Breast epithelium (tissue), 3 donors: ENCODE data around the gene SLC2A10.

Experiments used
- POLR2A ChIP-seq: fragments of 450-650 bp; IDR thresholded peaks from one replicate; pipeline ENCODE4 v1.6.1; 2016; ENCODE audit warnings: antibody characterized with exemption, mild to moderate bottlenecking, moderate library complexity
- POLR2AphosphoS5 ChIP-seq, 3 donors: sonication (generic); formaldehyde crosslinking; IDR thresholded peaks; one replicate each; pipeline ENCODE4 v1.6.1; 2017; ENCODE audit warnings: antibody characterized with exemption in 3 of 3
- TF ChIP-seq, protein P1 (sequence below), 3 donors: fragments of 450-650 bp; IDR thresholded peaks; one replicate each; pipeline ENCODE4 v1.5.1; 2016 to 2017; ENCODE audit warnings: antibody characterized with exemption in 3 of 3, mild to moderate bottlenecking in 3 of 3, moderate library complexity in 3 of 3

GRCh38 chr20:46696791-46697279 is 12.6 kb upstream of the SLC2A10 start:
- TF ChIP-seq, protein P1, sequence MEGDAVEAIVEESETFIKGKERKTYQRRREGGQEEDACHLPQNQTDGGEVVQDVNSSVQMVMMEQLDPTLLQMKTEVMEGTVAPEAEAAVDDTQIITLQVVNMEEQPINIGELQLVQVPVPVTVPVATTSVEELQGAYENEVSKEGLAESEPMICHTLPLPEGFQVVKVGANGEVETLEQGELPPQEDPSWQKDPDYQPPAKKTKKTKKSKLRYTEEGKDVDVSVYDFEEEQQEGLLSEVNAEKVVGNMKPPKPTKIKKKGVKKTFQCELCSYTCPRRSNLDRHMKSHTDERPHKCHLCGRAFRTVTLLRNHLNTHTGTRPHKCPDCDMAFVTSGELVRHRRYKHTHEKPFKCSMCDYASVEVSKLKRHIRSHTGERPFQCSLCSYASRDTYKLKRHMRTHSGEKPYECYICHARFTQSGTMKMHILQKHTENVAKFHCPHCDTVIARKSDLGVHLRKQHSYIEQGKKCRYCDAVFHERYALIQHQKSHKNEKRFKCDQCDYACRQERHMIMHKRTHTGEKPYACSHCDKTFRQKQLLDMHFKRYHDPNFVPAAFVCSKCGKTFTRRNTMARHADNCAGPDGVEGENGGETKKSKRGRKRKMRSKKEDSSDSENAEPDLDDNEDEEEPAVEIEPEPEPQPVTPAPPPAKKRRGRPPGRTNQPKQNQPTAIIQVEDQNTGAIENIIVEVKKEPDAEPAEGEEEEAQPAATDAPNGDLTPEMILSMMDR (IDR thresholded peaks at IDR 0.05): no peak
- TF ChIP-seq POLR2A (no peak), POLR2AphosphoS5 (IDR thresholded peaks at IDR 0.05) (no peak)
